Uterus (tissue), 2 donors: Measurements from ENCODE around the gene DIDO1.

Source experiments
- POLR2A ChIP-seq, 2 donors: fragments of 450-650 bp; IDR thresholded peaks; one replicate each; pipeline ENCODE4 v1.6.1; 2016; ENCODE audit warnings: antibody characterized with exemption in 2 of 2, mild to moderate bottlenecking in 1 of 2, moderate library complexity in 1 of 2
- TF ChIP-seq, protein P1 (sequence below), 4 experiments: fragments of 200-600 bp in 2 of 4; fragments of 450-650 bp in 2 of 4; sonication (generic) in 2 of 4; IDR thresholded peaks; one replicate each; pipeline ENCODE4 v1.5.1; 2016 to 2019; ENCODE audit warnings: antibody characterized with exemption in 4 of 4, mild to moderate bottlenecking in 2 of 4, moderate library complexity in 1 of 4

- TF ChIP-seq, protein P1, sequence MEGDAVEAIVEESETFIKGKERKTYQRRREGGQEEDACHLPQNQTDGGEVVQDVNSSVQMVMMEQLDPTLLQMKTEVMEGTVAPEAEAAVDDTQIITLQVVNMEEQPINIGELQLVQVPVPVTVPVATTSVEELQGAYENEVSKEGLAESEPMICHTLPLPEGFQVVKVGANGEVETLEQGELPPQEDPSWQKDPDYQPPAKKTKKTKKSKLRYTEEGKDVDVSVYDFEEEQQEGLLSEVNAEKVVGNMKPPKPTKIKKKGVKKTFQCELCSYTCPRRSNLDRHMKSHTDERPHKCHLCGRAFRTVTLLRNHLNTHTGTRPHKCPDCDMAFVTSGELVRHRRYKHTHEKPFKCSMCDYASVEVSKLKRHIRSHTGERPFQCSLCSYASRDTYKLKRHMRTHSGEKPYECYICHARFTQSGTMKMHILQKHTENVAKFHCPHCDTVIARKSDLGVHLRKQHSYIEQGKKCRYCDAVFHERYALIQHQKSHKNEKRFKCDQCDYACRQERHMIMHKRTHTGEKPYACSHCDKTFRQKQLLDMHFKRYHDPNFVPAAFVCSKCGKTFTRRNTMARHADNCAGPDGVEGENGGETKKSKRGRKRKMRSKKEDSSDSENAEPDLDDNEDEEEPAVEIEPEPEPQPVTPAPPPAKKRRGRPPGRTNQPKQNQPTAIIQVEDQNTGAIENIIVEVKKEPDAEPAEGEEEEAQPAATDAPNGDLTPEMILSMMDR (IDR thresholded peaks at IDR 0.05): peak in 2 of 4 experiments; percentile 3 to 19
- peak; percentile 49 to 84 for TF ChIP-seq POLR2A (IDR thresholded peaks at IDR 0.05)
Measured at GRCh38 chr20:62937268-62938104, 11.2 kb upstream of the DIDO1 start.
